Keratinocyte (primary cell): ENCODE results near the gene GFOD1. TPM values are rescaled to one million over a fixed set of nuclear protein-coding genes. Genes with fewer than 3 reads are reported as not detected.

Experiments
- DNase-seq: peaks from one replicate; pipeline ENCODE4 v3.0.0-alpha.2; 2011; ENCODE audit warnings: low read depth, missing footprints, low spot score
- FAIRE-seq: peaks from 2 replicates; lab custom pipeline; 2011; peaks lifted over from hg19 to GRCh38; lab: Jason Lieb, UNC
- H2AFZ ChIP-seq: 2 replicates; pipeline ENCODE4 v1.6.0; 2012; ENCODE audit warnings: low read length, control low read depth, inconsistent platforms; ENCODE audit not compliant: control insufficient read depth
- H3K27ac ChIP-seq: 2 replicates; pipeline ENCODE4 v1.5.1; 2011; ENCODE audit warnings: low read length; ENCODE audit not compliant: control insufficient read depth, insufficient read depth
- H3K27me3 ChIP-seq: 3 replicates; pipeline ENCODE4 v1.6.0; 2011; ENCODE audit warnings: low read length; ENCODE audit not compliant: control insufficient read depth, insufficient read depth; ENCODE audit errors: extremely low read depth
- H3K36me3 ChIP-seq, 2 experiments: 2 replicates in 1 of 2; 3 replicates in 1 of 2; pipeline ENCODE4 v1.5.1; 2011; ENCODE audit warnings: low read length in 2 of 2, mild to moderate bottlenecking in 1 of 2; ENCODE audit not compliant: control insufficient read depth in 2 of 2, insufficient read depth in 2 of 2; ENCODE audit errors: extremely low read depth in 1 of 2
- H3K4me1 ChIP-seq: 3 replicates; pipeline ENCODE4 v1.5.1; 2011; ENCODE audit warnings: low read length; ENCODE audit not compliant: control insufficient read depth, insufficient read depth; ENCODE audit errors: extremely low read depth
- H3K4me2 ChIP-seq: 3 replicates; pipeline ENCODE4 v1.6.0; 2011; ENCODE audit warnings: low read depth, low read length; ENCODE audit not compliant: control insufficient read depth, insufficient read depth; ENCODE audit errors: extremely low read depth
- H3K4me3 ChIP-seq, 3 experiments: fragments of 200-600 bp in 1 of 3; sonication (generic) in 1 of 3; 2 replicates in 2 of 3; 3 replicates in 1 of 3; pipeline ENCODE4 v1.5.1; 2011 to 2016; ENCODE audit warnings: low read length in 3 of 3, mild to moderate bottlenecking in 3 of 3, control low read depth in 2 of 3, inconsistent platforms in 1 of 3, low read depth in 1 of 3, mixed read lengths in 1 of 3, mixed run types in 1 of 3, moderate library complexity in 1 of 3; ENCODE audit not compliant: control insufficient read depth in 2 of 3, insufficient read depth in 2 of 3; ENCODE audit errors: extremely low read depth in 1 of 3
- H3K79me2 ChIP-seq: 2 replicates; pipeline ENCODE4 v1.6.0; 2012; ENCODE audit warnings: low read length; ENCODE audit not compliant: control insufficient read depth, insufficient read depth
- H3K9ac ChIP-seq: 3 replicates; pipeline ENCODE4 v1.6.0; 2011; ENCODE audit warnings: low read length; ENCODE audit not compliant: control insufficient read depth, insufficient read depth; ENCODE audit errors: extremely low read depth
- H3K9me1 ChIP-seq: 3 replicates; pipeline ENCODE4 v1.6.0; 2011; ENCODE audit warnings: low read length; ENCODE audit not compliant: control insufficient read depth, insufficient read depth; ENCODE audit errors: extremely low read depth
- H3K9me3 ChIP-seq: 2 replicates; pipeline ENCODE4 v1.5.1; 2012; ENCODE audit warnings: low read depth, low read length; ENCODE audit not compliant: control insufficient read depth
- H4K20me1 ChIP-seq: 3 replicates; pipeline ENCODE4 v1.6.0; 2011; ENCODE audit warnings: low read length; ENCODE audit not compliant: control insufficient read depth, insufficient read depth; ENCODE audit errors: extremely low read depth
- CTCF ChIP-seq, 3 experiments: IDR thresholded peaks in 1 of 3; conservative IDR thresholded peaks in 1 of 3; optimal IDR thresholded peaks in 1 of 3; 2 replicates in 2 of 3; 3 replicates in 1 of 3; pipeline versions ENCODE3 to v1.5.1; 2011; ENCODE audit warnings: low read length in 3 of 3, mild to moderate bottlenecking in 3 of 3, moderate library complexity in 2 of 3, control low read depth in 1 of 3, inconsistent platforms in 1 of 3; ENCODE audit not compliant: insufficient read depth in 2 of 3; ENCODE audit errors: extremely low read depth in 1 of 3
- EZH2 ChIP-seq: IDR thresholded peaks from one replicate; pipeline ENCODE4 v1.6.1; 2012; ENCODE audit warnings: inconsistent platforms, mild to moderate bottlenecking, low read length, moderate library complexity
- dilution Hi-C: fragments of 300-500 bp; cut with MboI; formaldehyde crosslinking; loops from one replicate; pipeline ENCODE4 v1.7.0; 2020; ENCODE audit warnings: low sequenced_read_pairs; ENCODE audit not compliant: extremely low pct_ligation_motif_present
- polyA plus RNA-seq, 5 experiments: library from polyadenylated mRNA; depleted of rRNA in 3 of 5; stranded (reverse) in 3 of 5; stranded (forward) in 1 of 5; unstranded in 1 of 5; fragments of >200 nt; gene quantifications; 1 replicate in 1 of 5; 2 replicates in 3 of 5; 3 replicates in 1 of 5; pipeline versions ENCODE4 v1.2.1 to v1.2.3, GENCODE V29; 2011 to 2012; ENCODE audit warnings: missing spikeins in 2 of 5, low read depth in 1 of 5, low replicate concordance in 1 of 5

GFOD1 gene
- polyA plus RNA-seq, 1 donor (not counting 4 experiments of a cell fraction or from before 2014, with no cell fraction given), result 7.2 TPM

DNA sequence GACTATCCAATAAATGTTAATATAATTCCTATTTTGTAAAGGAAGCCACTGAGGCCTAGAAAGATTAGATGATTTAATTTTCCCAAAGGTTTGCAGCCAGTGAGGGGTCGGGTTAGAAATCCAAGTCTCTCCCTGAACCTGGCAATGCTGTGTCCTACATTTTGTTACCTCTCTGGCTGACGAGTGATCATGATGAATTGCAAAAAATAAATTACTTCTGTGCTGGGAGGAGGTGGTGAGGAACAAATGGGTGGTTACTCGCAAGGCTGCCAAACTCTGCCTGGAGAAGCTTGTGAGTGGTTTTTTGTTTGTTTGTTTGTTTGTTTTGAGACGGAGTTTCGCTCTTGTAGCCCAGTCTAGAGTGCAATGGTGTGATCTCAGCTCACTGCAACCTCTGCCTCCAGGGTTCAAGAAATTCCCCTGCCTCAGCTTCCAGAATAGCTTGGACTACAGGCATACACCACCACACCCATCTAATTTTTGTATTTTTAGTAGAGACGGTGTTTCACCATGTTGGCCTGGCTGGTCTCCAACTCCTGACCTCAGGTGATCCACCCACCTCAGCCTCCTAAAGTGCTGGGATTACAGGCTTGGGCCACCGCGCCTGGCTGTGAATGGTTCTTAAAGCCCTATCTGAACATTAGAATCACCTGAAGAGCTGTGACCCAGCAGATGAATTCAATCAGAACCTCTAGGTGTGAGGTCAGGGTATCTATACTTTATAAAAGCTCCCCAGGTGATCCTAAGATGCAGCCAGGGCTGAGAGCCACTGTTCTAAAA lies 138.9 kb downstream of the GFOD1 start:
- H3K9me1 ChIP-seq, result no peaks in the 10 kb centered on the region
- H3K79me2 ChIP-seq, result no peaks in the 10 kb centered on the region
- no peaks in the 10 kb centered on the region for H3K9me3 ChIP-seq
- H3K4me1 ChIP-seq, result peaks cover 19% of the 10 kb centered on the region
- H3K27ac ChIP-seq, result no peak overlapping the region
- TF ChIP-seq EZH2 (no peak), CTCF (optimal IDR thresholded peaks at IDR 0.05 in 1 of 3, IDR thresholded peaks at IDR 0.05 in 1 of 3, conservative IDR thresholded peaks at IDR 0.05 in 1 of 3; ENCODE audit: extremely low read depth in 1 of 3, insufficient read depth in 2 of 3, low read length in 3 of 3) (no peak)
- DNase-seq, result no peak
- H3K27me3 ChIP-seq, result no peaks in the 10 kb centered on the region
- no peaks in the 10 kb centered on the region for H4K20me1 ChIP-seq
- no peaks in the 10 kb centered on the region for H3K36me3 ChIP-seq
- no peak overlapping the region for H3K4me3 ChIP-seq
- FAIRE-seq, result no peak
- no peak overlapping the region for H3K4me2 ChIP-seq
- H2AFZ ChIP-seq, result no peak overlapping the region
- dilution Hi-C loops, result no loop called here
- H3K9ac ChIP-seq, result no peak overlapping the region

DNA sequence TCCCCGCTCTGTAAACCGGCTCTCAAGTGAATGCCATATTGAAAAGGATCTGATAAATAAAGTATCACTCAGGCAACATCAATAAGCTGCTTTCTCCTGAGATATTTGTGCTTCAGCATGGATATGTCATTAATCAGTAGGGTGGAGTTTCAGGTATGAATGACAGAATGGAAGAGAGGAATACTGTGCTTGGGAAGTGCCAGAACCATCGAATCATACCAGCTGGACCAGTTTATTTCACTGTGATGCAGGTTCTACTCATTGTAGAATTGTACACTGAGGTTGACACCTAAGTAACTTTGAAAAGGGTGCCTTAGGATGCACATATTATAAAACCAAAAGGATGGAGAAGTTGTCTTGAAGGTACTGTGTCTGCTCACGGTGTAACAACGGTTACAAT lies 141.2 kb downstream of the GFOD1 start:
- no peaks in the 10 kb centered on the region for H4K20me1 ChIP-seq
- H2AFZ ChIP-seq, result no peak overlapping the region
- H3K4me2 ChIP-seq, result no peak overlapping the region
- no peak overlapping the region for H3K27ac ChIP-seq
- H3K4me3 ChIP-seq, result no peak overlapping the region
- no peaks in the 10 kb centered on the region for H3K27me3 ChIP-seq
- no peaks in the 10 kb centered on the region for H3K9me3 ChIP-seq
- H3K4me1 ChIP-seq, result peaks cover 16% of the 10 kb centered on the region
- DNase-seq (no peak), FAIRE-seq (no peak)
- H3K9me1 ChIP-seq, result no peaks in the 10 kb centered on the region
- H3K79me2 ChIP-seq, result no peaks in the 10 kb centered on the region
- no peak for TF ChIP-seq CTCF (optimal IDR thresholded peaks at IDR 0.05 in 1 of 3, IDR thresholded peaks at IDR 0.05 in 1 of 3, conservative IDR thresholded peaks at IDR 0.05 in 1 of 3; ENCODE audit: extremely low read depth in 1 of 3, insufficient read depth in 2 of 3, low read length in 3 of 3)
- no peak for TF ChIP-seq EZH2
- no peaks in the 10 kb centered on the region for H3K36me3 ChIP-seq
- dilution Hi-C loops, result no loop called here
- no peak overlapping the region for H3K9ac ChIP-seq
